Measurements from ENCODE around the gene CRCP. TPM values are rescaled to one million over a fixed set of nuclear protein-coding genes. Genes with fewer than 3 reads are reported as not detected.
A peak's percentile ranks its signal among the peaks of the same experiment; 100 is the strongest.

The CRCP gene
- total and polyA plus RNA-seq, 2 of the 13 experiments (the other 11 are each of a cell fraction or from before 2014, with no cell fraction given): 22.7 to 31.0 TPM

- peak; percentile 85 for TF ChIP-seq POGK (CRISPR knock-in tag; conservative IDR thresholded peaks at IDR 0.05)
- TF ChIP-seq ZNF782 (CRISPR knock-in tag; IDR thresholded peaks at IDR 0.05; ENCODE audit: borderline replicate concordance): peak; percentile 86
- TF ChIP-seq JUN (CRISPR knock-in tag; IDR thresholded peaks at IDR 0.05): no peak
- TF ChIP-seq TOPORS (CRISPR knock-in tag; IDR thresholded peaks at IDR 0.05): 0 out of 2 replicates have a peak, but pooled peaks have one; percentile 51
- peak; percentile 94; the same call in 2 of the 3 replicates for TF ChIP-seq MXI1 (IDR thresholded peaks at IDR 0.05; ENCODE audit: borderline replicate concordance, low read depth, low read length)
- no peak for TF ChIP-seq CENPX (CRISPR knock-in tag; IDR thresholded peaks at IDR 0.05)
- TF ChIP-seq FOXK2 (IDR thresholded peaks at IDR 0.05): 0 out of 2 replicates have a peak, but pooled peaks have one; percentile 36
- TF ChIP-seq ZNF441 (CRISPR knock-in tag; IDR thresholded peaks at IDR 0.05; ENCODE audit: borderline replicate concordance): 0 out of 2 replicates have a peak, but pooled peaks have one; percentile 71
- TF ChIP-seq ZEB1 (IDR thresholded peaks at IDR 0.05; ENCODE audit: insufficient replicate concordance, low read depth): no peak
- peak; percentile 84 for TF ChIP-seq ZNF883 (CRISPR knock-in tag; IDR thresholded peaks at IDR 0.05; ENCODE audit: not compliant biosample characterization)
- TF ChIP-seq ZNF550 (CRISPR knock-in tag; IDR thresholded peaks at IDR 0.05; ENCODE audit: borderline replicate concordance): no peak
- no peak for TF ChIP-seq ZFP36 (IDR thresholded peaks at IDR 0.05; ENCODE audit: borderline replicate concordance, low read depth, low read length, partially characterized antibody)
- TF ChIP-seq ZSCAN30 (CRISPR knock-in tag; IDR thresholded peaks at IDR 0.05): no peak
- TF ChIP-seq, protein P1, sequence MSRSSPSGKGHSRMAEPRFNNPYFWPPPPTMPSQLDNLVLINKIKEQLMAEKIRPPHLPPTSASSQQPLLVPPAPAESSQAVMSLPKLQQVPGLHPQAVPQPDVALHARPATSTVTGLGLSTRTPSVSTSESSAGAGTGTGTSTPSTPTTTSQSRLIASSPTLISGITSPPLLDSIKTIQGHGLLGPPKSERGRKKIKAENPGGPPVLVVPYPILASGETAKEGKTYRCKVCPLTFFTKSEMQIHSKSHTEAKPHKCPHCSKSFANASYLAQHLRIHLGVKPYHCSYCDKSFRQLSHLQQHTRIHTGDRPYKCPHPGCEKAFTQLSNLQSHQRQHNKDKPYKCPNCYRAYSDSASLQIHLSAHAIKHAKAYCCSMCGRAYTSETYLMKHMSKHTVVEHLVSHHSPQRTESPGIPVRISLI (CRISPR knock-in tag; IDR thresholded peaks at IDR 0.05; ENCODE audit: borderline replicate concordance): peak; percentile 31; the same call in 1 of the 2 replicates
- peak; percentile 74; the same call in 1 of the 2 replicates for TF ChIP-seq ZIK1 (CRISPR knock-in tag; IDR thresholded peaks at IDR 0.05; ENCODE audit: borderline replicate concordance, low read depth)
- TF ChIP-seq STAG1 (CRISPR knock-in tag; IDR thresholded peaks at IDR 0.05): 0 out of 2 replicates have a peak, but pooled peaks have one; percentile 16
- no peak; the same call in 1 of the 2 replicates for TF ChIP-seq RAD21 (CRISPR knock-in tag; IDR thresholded peaks at IDR 0.05)
- no peak for TF ChIP-seq IKZF1 (IDR thresholded peaks at IDR 0.05)
- no peak for TF ChIP-seq ERF (CRISPR knock-in tag; IDR thresholded peaks at IDR 0.05)
- TF ChIP-seq, protein P2, sequence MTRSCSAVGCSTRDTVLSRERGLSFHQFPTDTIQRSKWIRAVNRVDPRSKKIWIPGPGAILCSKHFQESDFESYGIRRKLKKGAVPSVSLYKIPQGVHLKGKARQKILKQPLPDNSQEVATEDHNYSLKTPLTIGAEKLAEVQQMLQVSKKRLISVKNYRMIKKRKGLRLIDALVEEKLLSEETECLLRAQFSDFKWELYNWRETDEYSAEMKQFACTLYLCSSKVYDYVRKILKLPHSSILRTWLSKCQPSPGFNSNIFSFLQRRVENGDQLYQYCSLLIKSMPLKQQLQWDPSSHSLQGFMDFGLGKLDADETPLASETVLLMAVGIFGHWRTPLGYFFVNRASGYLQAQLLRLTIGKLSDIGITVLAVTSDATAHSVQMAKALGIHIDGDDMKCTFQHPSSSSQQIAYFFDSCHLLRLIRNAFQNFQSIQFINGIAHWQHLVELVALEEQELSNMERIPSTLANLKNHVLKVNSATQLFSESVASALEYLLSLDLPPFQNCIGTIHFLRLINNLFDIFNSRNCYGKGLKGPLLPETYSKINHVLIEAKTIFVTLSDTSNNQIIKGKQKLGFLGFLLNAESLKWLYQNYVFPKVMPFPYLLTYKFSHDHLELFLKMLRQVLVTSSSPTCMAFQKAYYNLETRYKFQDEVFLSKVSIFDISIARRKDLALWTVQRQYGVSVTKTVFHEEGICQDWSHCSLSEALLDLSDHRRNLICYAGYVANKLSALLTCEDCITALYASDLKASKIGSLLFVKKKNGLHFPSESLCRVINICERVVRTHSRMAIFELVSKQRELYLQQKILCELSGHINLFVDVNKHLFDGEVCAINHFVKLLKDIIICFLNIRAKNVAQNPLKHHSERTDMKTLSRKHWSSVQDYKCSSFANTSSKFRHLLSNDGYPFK (CRISPR knock-in tag; IDR thresholded peaks at IDR 0.05; ENCODE audit: borderline replicate concordance): peak; percentile 84
- no peak for TF ChIP-seq TRIM24 (CRISPR knock-in tag; IDR thresholded peaks at IDR 0.05)
- no peak for TF ChIP-seq BRF2 (CRISPR knock-in tag; IDR thresholded peaks at IDR 0.05)
- peak; percentile 90 for TF ChIP-seq MYC (CRISPR knock-in tag; IDR thresholded peaks at IDR 0.05; ENCODE audit: borderline replicate concordance)
These were observed at the start of gene CRCP (continued) for GRCh38 chr7:66114743-66115649.

Measured in HepG2 (cell line).